Measurements from ENCODE around the gene FAM9A. TPM values are rescaled to one million over a fixed set of nuclear protein-coding genes. Genes with fewer than 3 reads are reported as not detected.
A peak's percentile ranks its signal among the peaks of the same experiment; 100 is the strongest.

Gene FAM9A
- total and polyA plus RNA-seq, 2 of the 8 experiments (the other 6 are each of a cell fraction or from before 2014, with no cell fraction given) = not detected

DNA sequence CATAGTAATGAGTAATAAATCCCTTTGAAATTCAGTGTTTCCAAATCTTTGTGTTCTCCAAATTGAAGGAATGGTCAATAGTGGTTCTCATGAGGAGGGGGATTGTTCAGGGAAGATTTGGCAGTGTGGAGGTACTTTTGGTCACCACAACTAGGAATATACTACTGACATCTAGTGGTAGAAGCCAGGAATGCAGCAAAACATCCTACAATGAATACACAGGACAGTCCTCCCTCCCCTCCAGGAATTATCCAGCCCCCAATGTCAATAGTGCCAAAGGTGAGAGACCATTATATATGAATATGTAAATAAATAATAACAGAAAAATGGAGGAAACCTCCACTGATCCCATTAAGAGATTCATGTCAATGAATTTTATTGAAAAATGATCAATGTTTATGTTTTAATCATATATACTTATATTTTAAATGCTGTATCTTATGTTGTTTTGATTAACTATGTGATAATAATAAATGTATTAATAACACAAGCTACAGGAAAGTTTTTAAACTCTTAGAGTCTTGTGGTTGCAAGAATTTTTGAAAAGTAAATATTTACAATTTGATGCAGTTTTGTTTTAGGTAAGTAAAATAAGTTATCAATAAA, 14.4 kb upstream of the FAM9A start:
- Histone ChIP-seq H3K4me1 (replicated peaks in 1 of 4; ENCODE audit: control insufficient read depth in 3 of 4, insufficient read depth in 4 of 4, low read length in 3 of 4) (no peaks in the 10 kb centered on the region), H4K5ac (ENCODE audit: insufficient read length, low read depth, low read length) (no peak overlapping the region), H2AFZ (ENCODE audit: low read length) (no peak overlapping the region), H3K9me3 (ENCODE audit: insufficient read depth in 2 of 2, low read depth in 1 of 2, low read length in 1 of 2) (no peaks in the 10 kb centered on the region), H3K56ac (replicated peaks; ENCODE audit: insufficient read length, low read depth, low read length) (no peak overlapping the region), H3K27me3 (replicated peaks in 1 of 4; ENCODE audit: control insufficient read depth in 3 of 4, extremely low read depth in 1 of 4, insufficient read depth in 3 of 4, low read length in 3 of 4) (no peaks in the 10 kb centered on the region), H3K27ac (ENCODE audit: low read depth, low read length) (no peak overlapping the region), H4K20me1 (replicated peaks in 1 of 2; ENCODE audit: control insufficient read depth in 1 of 2, insufficient read depth in 2 of 2, low read length in 2 of 2) (no peaks in the 10 kb centered on the region), H3K9ac (replicated peaks in 1 of 4; ENCODE audit: extremely low read depth in 1 of 4, low read depth in 3 of 4, low read length in 3 of 4) (no peak overlapping the region), H3K18ac (ENCODE audit: extremely low read depth, low read length) (no peak overlapping the region), H3K79me1 (ENCODE audit: low read depth, low read length) (no peaks in the 10 kb centered on the region), H2BK20ac (ENCODE audit: low read length) (no peak overlapping the region), H3K23ac (ENCODE audit: insufficient read length) (no peak overlapping the region), H3K14ac (ENCODE audit: insufficient read length) (no peak overlapping the region), H3K79me2 (ENCODE audit: control insufficient read depth in 1 of 2, insufficient read depth in 2 of 2, low read length in 2 of 2) (no peaks in the 10 kb centered on the region), H2BK12ac (ENCODE audit: low read depth, low read length) (no peak overlapping the region), H2BK5ac (ENCODE audit: low read depth, low read length) (no peak overlapping the region), H4K91ac (replicated peaks; ENCODE audit: insufficient read length, low read length) (no peak overlapping the region), H4K8ac (ENCODE audit: extremely low read depth, insufficient read depth, low read length) (no peak overlapping the region), H3K4me2 (ENCODE audit: insufficient read depth in 1 of 2, low read depth in 2 of 2, low read length in 2 of 2) (no peak overlapping the region), H3K4ac (replicated peaks; ENCODE audit: insufficient read length, low read depth, low read length) (no peak overlapping the region), H3K23me2 (ENCODE audit: low read depth, low read length) (no peaks in the 10 kb centered on the region), H2BK15ac (ENCODE audit: low read length) (no peak overlapping the region), H2BK120ac (replicated peaks; ENCODE audit: low read depth, low read length) (no peak overlapping the region), H3K4me3 (ENCODE audit: extremely low read depth in 1 of 4, insufficient read depth in 2 of 4, low read depth in 3 of 4, low read length in 4 of 4) (no peak overlapping the region), H3K36me3 (ENCODE audit: control insufficient read depth in 2 of 4, insufficient read depth in 4 of 4, low read length in 3 of 4) (no peaks in the 10 kb centered on the region), H2AK5ac (ENCODE audit: low read depth, low read length) (no peak overlapping the region)
- POLR2A ChIA-PET (ENCODE audit: partially characterized antibody) = no interaction called here
- DNase-seq (ENCODE audit: low read depth in 1 of 2, low spot score in 2 of 2) (no peak), FAIRE-seq (peak; percentile 100)
- CTCF ChIA-PET (ENCODE audit: partially characterized antibody) = interaction anchor here (1.0 to 1.6 kb wide), 7 partner anchors 12 to 125 kb away, joined by 3 to 11 read pairs (median 3); no protein-coding TSS in a partner anchor
- TF ChIP-seq SRF (IDR thresholded peaks at IDR 0.05; ENCODE audit: low read depth, low read length) = no peak
- TF ChIP-seq ZNF274 (IDR thresholded peaks at IDR 0.05; ENCODE audit: borderline replicate concordance, extremely low read depth, low read length) = no peak
- TF ChIP-seq RFX5 (IDR thresholded peaks at IDR 0.05; ENCODE audit: borderline replicate concordance, low read depth, low read length) = no peak
- TF ChIP-seq SIRT6 (IDR thresholded peaks at IDR 0.05; ENCODE audit: low read length) = no peak
- TF ChIP-seq KDM1A (IDR thresholded peaks at IDR 0.05; ENCODE audit: borderline replicate concordance, low read length) = no peak
- TF ChIP-seq, protein P1, sequence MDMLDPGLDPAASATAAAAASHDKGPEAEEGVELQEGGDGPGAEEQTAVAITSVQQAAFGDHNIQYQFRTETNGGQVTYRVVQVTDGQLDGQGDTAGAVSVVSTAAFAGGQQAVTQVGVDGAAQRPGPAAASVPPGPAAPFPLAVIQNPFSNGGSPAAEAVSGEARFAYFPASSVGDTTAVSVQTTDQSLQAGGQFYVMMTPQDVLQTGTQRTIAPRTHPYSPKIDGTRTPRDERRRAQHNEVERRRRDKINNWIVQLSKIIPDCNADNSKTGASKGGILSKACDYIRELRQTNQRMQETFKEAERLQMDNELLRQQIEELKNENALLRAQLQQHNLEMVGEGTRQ (IDR thresholded peaks at IDR 0.05; ENCODE audit: low read length) = no peak
- TF ChIP-seq, protein P2, sequence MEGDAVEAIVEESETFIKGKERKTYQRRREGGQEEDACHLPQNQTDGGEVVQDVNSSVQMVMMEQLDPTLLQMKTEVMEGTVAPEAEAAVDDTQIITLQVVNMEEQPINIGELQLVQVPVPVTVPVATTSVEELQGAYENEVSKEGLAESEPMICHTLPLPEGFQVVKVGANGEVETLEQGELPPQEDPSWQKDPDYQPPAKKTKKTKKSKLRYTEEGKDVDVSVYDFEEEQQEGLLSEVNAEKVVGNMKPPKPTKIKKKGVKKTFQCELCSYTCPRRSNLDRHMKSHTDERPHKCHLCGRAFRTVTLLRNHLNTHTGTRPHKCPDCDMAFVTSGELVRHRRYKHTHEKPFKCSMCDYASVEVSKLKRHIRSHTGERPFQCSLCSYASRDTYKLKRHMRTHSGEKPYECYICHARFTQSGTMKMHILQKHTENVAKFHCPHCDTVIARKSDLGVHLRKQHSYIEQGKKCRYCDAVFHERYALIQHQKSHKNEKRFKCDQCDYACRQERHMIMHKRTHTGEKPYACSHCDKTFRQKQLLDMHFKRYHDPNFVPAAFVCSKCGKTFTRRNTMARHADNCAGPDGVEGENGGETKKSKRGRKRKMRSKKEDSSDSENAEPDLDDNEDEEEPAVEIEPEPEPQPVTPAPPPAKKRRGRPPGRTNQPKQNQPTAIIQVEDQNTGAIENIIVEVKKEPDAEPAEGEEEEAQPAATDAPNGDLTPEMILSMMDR (IDR thresholded peaks at IDR 0.05; ENCODE audit: control extremely low read depth in 1 of 3, insufficient read depth in 1 of 3, low read depth in 1 of 3, low read length in 3 of 3) = peak in 2 of 3 experiments; percentile 62 to 65; a peak in 3 of 4 replicates
- peak; percentile 57 for TF ChIP-seq TEAD4 (IDR thresholded peaks at IDR 0.05; ENCODE audit: low read depth, low read length)
- TF ChIP-seq, protein P3, sequence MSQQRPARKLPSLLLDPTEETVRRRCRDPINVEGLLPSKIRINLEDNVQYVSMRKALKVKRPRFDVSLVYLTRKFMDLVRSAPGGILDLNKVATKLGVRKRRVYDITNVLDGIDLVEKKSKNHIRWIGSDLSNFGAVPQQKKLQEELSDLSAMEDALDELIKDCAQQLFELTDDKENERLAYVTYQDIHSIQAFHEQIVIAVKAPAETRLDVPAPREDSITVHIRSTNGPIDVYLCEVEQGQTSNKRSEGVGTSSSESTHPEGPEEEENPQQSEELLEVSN (IDR thresholded peaks at IDR 0.05) = no peak

Measured in H1 (cell line).